OCI-LY3 (cell line): ENCODE data around the gene PCDHGB5.

Experiments
- EZH2phosphoT487 ChIP-seq: fragments of 200-600 bp; shearing (Covaris generic); IDR thresholded peaks from 2 replicates; pipeline ENCODE4 v1.6.1; 2018; ENCODE audit warnings: antibody characterized with exemption, mixed run types, low read depth
- TF ChIP-seq, protein P1 (sequence below): fragments of 200-600, 300-600 bp; sonication (generic); IDR thresholded peaks from 2 replicates; pipeline ENCODE4 v1.5.1; 2014; ENCODE audit warnings: antibody characterized with exemption, low read length, low read depth

DNA sequence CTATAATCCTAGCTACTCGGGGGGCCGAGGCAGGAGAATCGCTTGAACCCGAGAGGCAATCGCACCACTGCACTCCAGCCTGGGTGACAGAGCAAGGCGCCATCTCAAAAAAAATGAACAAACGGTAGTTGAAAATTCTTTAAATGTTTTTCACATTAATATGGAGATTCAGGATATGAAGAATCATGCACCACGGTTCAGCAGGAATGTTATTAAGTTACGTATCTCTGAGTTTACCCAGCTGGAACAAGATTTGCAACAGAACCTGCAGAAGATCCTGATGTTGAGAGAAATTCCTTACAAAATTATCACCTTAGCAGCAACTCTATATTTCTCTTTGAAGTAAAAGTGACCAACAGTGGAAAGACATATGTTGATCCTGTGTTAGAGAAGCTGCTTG is 42.6 kb downstream of the PCDHGB5 start:
- TF ChIP-seq, protein P1, sequence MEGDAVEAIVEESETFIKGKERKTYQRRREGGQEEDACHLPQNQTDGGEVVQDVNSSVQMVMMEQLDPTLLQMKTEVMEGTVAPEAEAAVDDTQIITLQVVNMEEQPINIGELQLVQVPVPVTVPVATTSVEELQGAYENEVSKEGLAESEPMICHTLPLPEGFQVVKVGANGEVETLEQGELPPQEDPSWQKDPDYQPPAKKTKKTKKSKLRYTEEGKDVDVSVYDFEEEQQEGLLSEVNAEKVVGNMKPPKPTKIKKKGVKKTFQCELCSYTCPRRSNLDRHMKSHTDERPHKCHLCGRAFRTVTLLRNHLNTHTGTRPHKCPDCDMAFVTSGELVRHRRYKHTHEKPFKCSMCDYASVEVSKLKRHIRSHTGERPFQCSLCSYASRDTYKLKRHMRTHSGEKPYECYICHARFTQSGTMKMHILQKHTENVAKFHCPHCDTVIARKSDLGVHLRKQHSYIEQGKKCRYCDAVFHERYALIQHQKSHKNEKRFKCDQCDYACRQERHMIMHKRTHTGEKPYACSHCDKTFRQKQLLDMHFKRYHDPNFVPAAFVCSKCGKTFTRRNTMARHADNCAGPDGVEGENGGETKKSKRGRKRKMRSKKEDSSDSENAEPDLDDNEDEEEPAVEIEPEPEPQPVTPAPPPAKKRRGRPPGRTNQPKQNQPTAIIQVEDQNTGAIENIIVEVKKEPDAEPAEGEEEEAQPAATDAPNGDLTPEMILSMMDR = no peak
- no peak for TF ChIP-seq EZH2phosphoT487
